Tibial artery (tissue), 4 donors: ENCODE results near the gene MRPL14.

Experiments
- DNase-seq, 2 donors: peaks; one replicate each; pipeline ENCODE4 v3.0.0-alpha.2; 2019
- H3K27ac ChIP-seq, 2 donors: fragments of 200-600 bp; sonication (generic) in 1 of 2; 1 replicate in 1 of 2; 2 replicates in 1 of 2; pipeline ENCODE4 v1.5.1; 2018 to 2019; ENCODE audit warnings: mild to moderate bottlenecking in 1 of 2
- H3K27me3 ChIP-seq, 2 donors: fragments of 200-600 bp; sonication (generic) in 1 of 2; one replicate each; pipeline versions ENCODE4 v1.5.1 to v1.6.0; 2016 to 2019
- H3K36me3 ChIP-seq, 3 donors: fragments of 200-600 bp; sonication (generic) in 2 of 3; one replicate each; pipeline ENCODE4 v1.5.1; 2016 to 2019; ENCODE audit warnings: mild to moderate bottlenecking in 2 of 3
- H3K4me1 ChIP-seq, 4 donors: fragments of 200-600 bp; sonication (generic) in 2 of 4; 1 replicate in 3 of 4; 2 replicates in 1 of 4; pipeline ENCODE4 v1.5.1; 2016 to 2019
- H3K4me3 ChIP-seq, 2 donors: fragments of 200-600 bp; sonication (generic) in 1 of 2; 1 replicate in 1 of 2; 2 replicates in 1 of 2; pipeline ENCODE4 v1.5.1; 2018 to 2019; ENCODE audit warnings: mild to moderate bottlenecking in 2 of 2
- H3K9me3 ChIP-seq, 3 donors: fragments of 200-600 bp; sonication (generic) in 1 of 3; one replicate each; pipeline ENCODE4 v1.5.1; 2016 to 2019
- intact Hi-C: fragments of 100-400 bp; cut with DNase I; formaldehyde crosslinking; loops from one replicate; pipeline ENCODE4 v1.15.0; 2023; ENCODE audit warnings: low total_unique reads
- TF ChIP-seq, protein P1 (sequence below), 2 experiments: fragments of 200-600 bp in 1 of 2; fragments of 450-650 bp in 1 of 2; IDR thresholded peaks; one replicate each; pipeline ENCODE4 v1.5.1; 2017 to 2019; ENCODE audit warnings: antibody characterized with exemption in 2 of 2, mild to moderate bottlenecking in 1 of 2, moderate library complexity in 1 of 2

Gene MRPL14

DNA sequence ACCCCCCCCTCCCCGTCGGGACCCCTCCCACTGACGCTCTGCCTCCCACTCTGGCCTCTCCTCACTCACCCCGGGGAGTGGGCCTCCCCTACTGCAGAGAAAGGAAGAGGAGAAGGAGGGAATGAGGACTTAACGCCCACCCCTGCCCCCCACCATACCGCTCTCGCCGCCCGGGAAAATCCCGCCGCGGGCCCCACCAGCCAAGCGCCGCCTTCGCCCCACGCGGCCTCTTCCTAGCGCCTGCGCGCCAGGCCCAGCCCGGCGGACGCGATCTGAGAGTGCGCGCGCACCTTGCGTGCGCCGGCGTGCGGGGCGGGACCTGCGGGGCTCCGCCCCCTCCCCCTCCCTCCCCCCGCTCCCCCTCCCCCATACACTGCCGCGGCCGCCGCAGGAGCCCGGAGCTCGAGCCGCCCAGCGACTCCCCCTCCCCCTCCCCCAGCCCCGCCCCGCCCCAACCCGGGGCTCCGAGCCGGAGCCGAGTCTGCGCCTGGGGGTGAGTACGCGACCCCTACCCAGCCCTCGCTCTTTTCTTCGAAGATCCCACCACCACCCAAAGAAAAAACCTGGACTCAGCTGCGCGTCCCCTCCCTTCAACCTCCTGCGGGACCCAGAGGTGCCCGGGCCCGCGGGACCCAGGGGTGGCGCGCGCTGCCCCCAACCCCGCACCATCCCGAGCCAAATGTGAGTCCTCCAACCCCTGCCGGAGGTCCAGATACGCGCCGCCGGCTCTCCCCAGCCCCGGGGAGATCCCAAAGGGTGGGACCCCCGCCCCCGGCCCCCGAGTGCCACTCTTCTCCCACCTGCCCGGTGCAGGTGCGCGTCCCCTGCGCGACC, at the start of gene MRPL14, which contains the start of gene TMEM63B:
TSS of gene MRPL14 (minus strand) at position 267 of the 834 bp plus-strand sequence. CDS start 10,841 bp downstream, outside the sequence.
TSS of gene TMEM63B (plus strand) at position 369 of the 834 bp plus-strand sequence. CDS start 7,031 bp downstream, outside the sequence.
- no peaks in the 10 kb centered on the region for H3K9me3 ChIP-seq
- intact Hi-C loops, result no loop called here
- H3K27me3 ChIP-seq, result no peaks in the 10 kb centered on the region
- peaks cover 0 to 47% (median 25%) of the 10 kb centered on the region in 4 donors for H3K4me1 ChIP-seq
- H3K36me3 ChIP-seq, result no peaks in the 10 kb centered on the region
- H3K27ac ChIP-seq, result peak within 1 kb of the TSS; percentile 83 to 92
- DNase-seq, result peak; percentile 74 to 93
- TF ChIP-seq, protein P1, sequence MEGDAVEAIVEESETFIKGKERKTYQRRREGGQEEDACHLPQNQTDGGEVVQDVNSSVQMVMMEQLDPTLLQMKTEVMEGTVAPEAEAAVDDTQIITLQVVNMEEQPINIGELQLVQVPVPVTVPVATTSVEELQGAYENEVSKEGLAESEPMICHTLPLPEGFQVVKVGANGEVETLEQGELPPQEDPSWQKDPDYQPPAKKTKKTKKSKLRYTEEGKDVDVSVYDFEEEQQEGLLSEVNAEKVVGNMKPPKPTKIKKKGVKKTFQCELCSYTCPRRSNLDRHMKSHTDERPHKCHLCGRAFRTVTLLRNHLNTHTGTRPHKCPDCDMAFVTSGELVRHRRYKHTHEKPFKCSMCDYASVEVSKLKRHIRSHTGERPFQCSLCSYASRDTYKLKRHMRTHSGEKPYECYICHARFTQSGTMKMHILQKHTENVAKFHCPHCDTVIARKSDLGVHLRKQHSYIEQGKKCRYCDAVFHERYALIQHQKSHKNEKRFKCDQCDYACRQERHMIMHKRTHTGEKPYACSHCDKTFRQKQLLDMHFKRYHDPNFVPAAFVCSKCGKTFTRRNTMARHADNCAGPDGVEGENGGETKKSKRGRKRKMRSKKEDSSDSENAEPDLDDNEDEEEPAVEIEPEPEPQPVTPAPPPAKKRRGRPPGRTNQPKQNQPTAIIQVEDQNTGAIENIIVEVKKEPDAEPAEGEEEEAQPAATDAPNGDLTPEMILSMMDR (IDR thresholded peaks at IDR 0.05), result no peak
- H3K4me3 ChIP-seq, result peak within 1 kb of the TSS; percentile 97 to 99

- H3K27me3 ChIP-seq, result no peaks in the 10 kb centered on the region
- intact Hi-C loops, result no loop called here
- TF ChIP-seq, protein P1 (IDR thresholded peaks at IDR 0.05), result no peak
- H3K4me1 ChIP-seq, result peaks cover 0 to 22% (median 11%) of the 10 kb centered on the region in 4 donors
- no peaks in the 10 kb centered on the region for H3K9me3 ChIP-seq
- H3K36me3 ChIP-seq, result no peaks in the 10 kb centered on the region
- no peak overlapping the region for H3K4me3 ChIP-seq
- DNase-seq, result no peak
- no peak overlapping the region for H3K27ac ChIP-seq
Observed at GRCh38 chr6:44176130-44176761, 49.0 kb upstream of the MRPL14 start.

- H3K9me3 ChIP-seq, result no peaks in the 10 kb centered on the region
- H3K27ac ChIP-seq, result no peak overlapping the region
- peaks cover 0 to 17% (median 6%) of the 10 kb centered on the region in 4 donors for H3K4me1 ChIP-seq
- intact Hi-C loops, result loop anchor here (5.0 kb wide), 2 partner anchors 59 to 84 kb away; partner anchors contain the start of gene SLC35B2
- TF ChIP-seq, protein P1 (IDR thresholded peaks at IDR 0.05), result peak; percentile 84 to 95
- H3K36me3 ChIP-seq, result no peaks in the 10 kb centered on the region
- DNase-seq, result peak; percentile 88 to 92
- no peaks in the 10 kb centered on the region for H3K27me3 ChIP-seq
- no peak overlapping the region for H3K4me3 ChIP-seq
Observed at GRCh38 chr6:44172731-44173500, 45.7 kb upstream of the MRPL14 start.

DNA sequence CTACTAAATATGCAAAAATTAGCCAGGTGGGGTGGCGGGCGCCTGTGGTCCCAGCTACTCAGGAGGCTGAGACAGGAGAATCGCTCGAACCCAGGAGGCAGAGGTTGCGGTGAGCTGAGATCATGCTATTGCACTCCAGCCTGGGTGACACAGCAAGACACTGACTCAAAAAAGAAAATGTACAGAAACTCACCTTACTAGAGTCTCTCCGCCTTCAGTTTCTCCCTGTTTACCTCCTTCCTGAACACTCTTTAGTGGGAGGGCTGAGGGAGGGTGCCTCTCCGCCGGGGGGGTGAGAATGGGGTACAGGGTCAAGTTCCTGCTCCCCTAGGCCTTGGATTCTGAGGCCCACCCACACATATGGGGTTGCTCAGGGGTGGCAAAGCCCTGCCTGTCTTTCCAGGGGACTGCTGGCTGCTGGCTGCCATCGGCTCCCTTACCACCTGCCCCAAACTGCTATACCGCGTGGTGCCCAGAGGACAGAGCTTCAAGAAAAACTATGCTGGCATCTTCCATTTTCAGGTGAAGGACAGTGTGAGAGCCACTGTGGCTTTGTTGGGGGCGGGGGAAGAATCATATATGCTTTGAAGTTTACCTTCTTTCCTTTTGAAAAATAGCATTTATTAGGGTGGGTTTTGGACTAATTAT, 44.8 kb upstream of the MRPL14 start:
- DNase-seq, result no peak
- H3K27ac ChIP-seq, result no peak overlapping the region
- H3K27me3 ChIP-seq, result no peaks in the 10 kb centered on the region
- TF ChIP-seq, protein P1 (IDR thresholded peaks at IDR 0.05), result no peak
- intact Hi-C loops, result loop anchor here (5.0 kb wide), 2 partner anchors 60 to 85 kb away; partner anchors contain the start of gene SLC35B2
- no peak overlapping the region for H3K4me3 ChIP-seq
- H3K9me3 ChIP-seq, result no peaks in the 10 kb centered on the region
- no peaks in the 10 kb centered on the region for H3K36me3 ChIP-seq
- H3K4me1 ChIP-seq, result peaks cover 0 to 9% (median 2%) of the 10 kb centered on the region in 4 donors
